Gastroesophageal sphincter (tissue), 3 donors: ENCODE results near the gene AP2B1.
"Not testable (repeated sequence)": the region's sequence is repeated elsewhere in the genome, so short reads cannot be mapped to it uniquely, and the experiment has no call there.

Experiments used
- CTCF ChIP-seq, 4 experiments: fragments of 200-600 bp in 2 of 4; fragments of 450-650 bp in 2 of 4; sonication (generic) in 1 of 4; IDR thresholded peaks; one replicate each; pipeline ENCODE4 v1.5.1; 2017 to 2019; ENCODE audit warnings: antibody characterized with exemption in 4 of 4, mild to moderate bottlenecking in 2 of 4, moderate library complexity in 2 of 4
- EP300 ChIP-seq: sonication (generic); formaldehyde crosslinking; IDR thresholded peaks from one replicate; pipeline ENCODE4 v1.6.1; 2017; ENCODE audit warnings: antibody characterized with exemption, mild to moderate bottlenecking
- POLR2A ChIP-seq, 2 donors: fragments of 450-650 bp; IDR thresholded peaks; one replicate each; pipeline ENCODE4 v1.6.1; 2017; ENCODE audit warnings: antibody characterized with exemption in 2 of 2, mild to moderate bottlenecking in 2 of 2, moderate library complexity in 1 of 2
- POLR2AphosphoS5 ChIP-seq: sonication (generic); formaldehyde crosslinking; IDR thresholded peaks from one replicate; pipeline ENCODE4 v1.6.1; 2017; ENCODE audit warnings: antibody characterized with exemption

GRCh38 chr17:35610746-35611145 is 23.6 kb downstream of the AP2B1 start:
- TF ChIP-seq CTCF (IDR thresholded peaks at IDR 0.05); POLR2A (IDR thresholded peaks at IDR 0.05); POLR2AphosphoS5; EP300: not testable (repeated sequence)
